Testis (tissue), 3 donors: Measurements from ENCODE around the gene IQSEC1. TPM values are rescaled to one million over a fixed set of nuclear protein-coding genes. Genes with fewer than 3 reads are reported as not detected.

Experiments used
- DNase-seq: peaks from one replicate; pipeline ENCODE4 v3.0.0-alpha.2; 2019
- H3K27ac ChIP-seq, 2 donors: fragments of 200-600 bp; sonication (generic); one replicate each; pipeline ENCODE4 v1.5.1; 2019
- H3K27me3 ChIP-seq: fragments of 200-600 bp; sonication (generic); one replicate; pipeline ENCODE4 v1.5.1; 2019
- H3K36me3 ChIP-seq: fragments of 200-600 bp; sonication (generic); one replicate; pipeline ENCODE4 v1.5.1; 2017; ENCODE audit warnings: low read depth; ENCODE audit errors: missing control alignments
- H3K4me1 ChIP-seq: fragments of 200-600 bp; sonication (generic); one replicate; pipeline ENCODE4 v1.5.1; 2019
- H3K4me3 ChIP-seq, 2 donors: fragments of 200-600 bp; sonication (generic); one replicate each; pipeline ENCODE4 v1.5.1; 2017 to 2019
- H3K9me3 ChIP-seq: fragments of 200-600 bp; sonication (generic); one replicate; pipeline ENCODE4 v1.5.1; 2017
- CTCF ChIP-seq, 3 experiments: fragments of 450-650 bp in 2 of 3; fragments of 200-600 bp in 1 of 3; sonication (generic) in 1 of 3; IDR thresholded peaks; one replicate each; pipeline ENCODE4 v1.5.1; 2016 to 2019; ENCODE audit warnings: antibody characterized with exemption in 3 of 3, mild to moderate bottlenecking in 2 of 3, moderate library complexity in 1 of 3
- POLR2A ChIP-seq: fragments of 450-650 bp; IDR thresholded peaks from one replicate; pipeline ENCODE4 v1.6.1; 2017; ENCODE audit warnings: antibody characterized with exemption, mild to moderate bottlenecking, moderate library complexity
- WGBS, 2 donors: methylation state at CpG; one replicate each; pipeline ENCODE4 v1.1.5; 2018; 5-methylcytosine and 5-hydroxymethylcytosine counted together
- intact Hi-C: fragments of 100-400 bp; cut with DNase I; formaldehyde crosslinking; loops from one replicate; pipeline ENCODE4 v1.15.1; 2023; ENCODE audit warnings: low total_unique reads
- polyA plus RNA-seq: library from polyadenylated mRNA; stranded (reverse); fragments of 350-450 nt; fragmentation: Illumina TruSeq; extraction: RNeasy Lipid Tissue Mini Kit (QIAGEN cat#74804); gene quantifications from one replicate; pipeline ENCODE4 v1.2.3, GENCODE V29; 2014; ENCODE audit warnings: low read depth, low replicate concordance; ENCODE audit not compliant: insufficient read depth
- total RNA-seq, 2 donors: library from RNA; depleted of rRNA; stranded (reverse); fragments of >200 nt; gene quantifications; one replicate each; pipeline ENCODE4 v1.2.3, GENCODE V29; 2016

IQSEC1 gene
- total and polyA plus RNA-seq, 3 donors from 2014 or later: 32.9 to 89.4 (median 74.3) TPM

GRCh38 chr3:12997387-12997786 is 75.8 kb downstream of the IQSEC1 start:
- no peak for DNase-seq
- no peak for TF ChIP-seq POLR2A
- no peak for TF ChIP-seq CTCF (IDR thresholded peaks at IDR 0.05)
- no peak overlapping the region for H3K4me3 ChIP-seq
- no peak overlapping the region for H3K27ac ChIP-seq
- H3K9me3 ChIP-seq: no peaks in the 10 kb centered on the region
- H3K27me3 ChIP-seq: no peaks in the 10 kb centered on the region
- intact Hi-C loops: no loop called here
- H3K36me3 ChIP-seq: no peaks in the 10 kb centered on the region
- peaks cover 9% of the 10 kb centered on the region for H3K4me1 ChIP-seq

GRCh38 chr3:12996181-12996506 is 77.1 kb downstream of the IQSEC1 start:
- intact Hi-C loops: no loop called here
- WGBS, 2 donors: 51 to 76% methylated on average over 2 of the region's 2 CpGs

GRCh38 chr3:12995389-12996180 is 77.6 kb downstream of the IQSEC1 start:
- no peaks in the 10 kb centered on the region for H3K9me3 ChIP-seq
- 63 to 79% methylated on average over 9 to 10 of the region's 10 CpGs for WGBS, 2 donors
- H3K36me3 ChIP-seq: no peaks in the 10 kb centered on the region
- peak overlapping the region; percentile 57 to 81 for H3K4me3 ChIP-seq
- H3K27ac ChIP-seq: peak overlapping the region; percentile 61 to 71
- TF ChIP-seq CTCF (IDR thresholded peaks at IDR 0.05) (no peak), POLR2A (no peak)
- no peaks in the 10 kb centered on the region for H3K27me3 ChIP-seq
- DNase-seq: no peak
- H3K4me1 ChIP-seq: peaks cover 9% of the 10 kb centered on the region
- intact Hi-C loops: no loop called here

More at GRCh38 chr3:12996181-12996506, 77.1 kb downstream of the IQSEC1 start:
- no peaks in the 10 kb centered on the region for H3K36me3 ChIP-seq
- DNase-seq: no peak
- H3K4me1 ChIP-seq: peaks cover 9% of the 10 kb centered on the region
- no peaks in the 10 kb centered on the region for H3K9me3 ChIP-seq
- no peak overlapping the region for H3K27ac ChIP-seq
- TF ChIP-seq CTCF (IDR thresholded peaks at IDR 0.05) (no peak), POLR2A (no peak)
- no peaks in the 10 kb centered on the region for H3K27me3 ChIP-seq
- no peak overlapping the region for H3K4me3 ChIP-seq

- intact Hi-C loops: no loop called here
- Histone ChIP-seq H3K27ac (peak overlapping the region; percentile 61 to 71), H3K4me1 (peaks cover 9% of the 10 kb centered on the region), H3K27me3 (no peaks in the 10 kb centered on the region), H3K9me3 (no peaks in the 10 kb centered on the region), H3K4me3 (peak overlapping the region; percentile 57 to 81), H3K36me3 (no peaks in the 10 kb centered on the region)
- TF ChIP-seq POLR2A: no peak
- TF ChIP-seq CTCF (IDR thresholded peaks at IDR 0.05): peak; percentile 83 to 90 (median 89)
- DNase-seq: peak; percentile 88
- 2% methylated on average over 11 to 58 of the region's 58 CpGs for WGBS, 2 donors
Observed at GRCh38 chr3:12994607-12995388, 78.4 kb downstream of the IQSEC1 start.
